ENCODE results near the gene JADE3. TPM values are rescaled to one million over a fixed set of nuclear protein-coding genes. Genes with fewer than 3 reads are reported as not detected.
"Not testable (repeated sequence)": the region's sequence is repeated elsewhere in the genome, so short reads cannot be mapped to it uniquely, and the experiment has no call there.

JADE3 gene
- total and polyA plus RNA-seq, 2 donors (not counting 1 experiment from before 2014, with no cell fraction given), result 5.1 to 5.3 TPM

DNA sequence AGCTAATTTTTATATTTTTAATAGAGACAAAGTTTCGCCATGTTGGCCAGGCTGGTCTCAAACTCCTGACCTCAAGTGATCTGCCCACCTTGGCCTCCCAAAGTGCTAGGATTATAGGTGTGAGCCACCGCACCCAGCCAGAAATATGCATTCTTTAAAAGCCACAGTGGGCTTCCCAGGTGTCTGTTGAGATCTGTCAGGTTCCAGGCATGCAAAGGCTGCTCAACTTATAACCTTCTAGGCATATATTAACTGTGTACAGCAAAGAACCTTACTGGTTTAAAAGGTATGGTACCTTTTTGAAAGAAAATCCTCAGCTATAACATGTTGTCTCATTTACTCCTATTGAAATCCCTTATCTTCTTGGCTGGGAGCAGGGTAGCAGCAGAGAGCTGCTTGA lies 42.5 kb downstream of the JADE3 start:
- Histone ChIP-seq H3K4me2 (ENCODE audit: extremely low read depth, insufficient read depth, low read length) (no peak overlapping the region), H2AFZ (ENCODE audit: low read length) (no peak overlapping the region), H3K4me1 (ENCODE audit: control insufficient read depth, extremely low read depth, insufficient read depth, low read length) (peaks cover 3% of the 10 kb centered on the region), H4K20me1 (ENCODE audit: control insufficient read depth, extremely low read depth, insufficient read depth, low read length) (no peaks in the 10 kb centered on the region), H3K9ac (ENCODE audit: insufficient read depth, low read length) (no peak overlapping the region), H3K4me3 (replicated peaks in 1 of 4; ENCODE audit: control extremely low read depth in 1 of 4, insufficient read depth in 1 of 4, low read depth in 3 of 4, low read length in 4 of 4) (no peak overlapping the region), H3K27ac (ENCODE audit: insufficient read depth, low read length) (no peak overlapping the region), H3K9me3 (ENCODE audit: control insufficient read depth, insufficient read depth, low read depth, low read length) (no peaks in the 10 kb centered on the region), H3K27me3 (ENCODE audit: control insufficient read depth, insufficient read depth, low read length) (no peaks in the 10 kb centered on the region), H3K36me3 (ENCODE audit: control insufficient read depth, insufficient read depth, low read length) (no peaks in the 10 kb centered on the region), H3K79me2 (ENCODE audit: control insufficient read depth, insufficient read depth, low read length) (no peaks in the 10 kb centered on the region)
- no peak for TF ChIP-seq EZH2 (IDR thresholded peaks at IDR 0.05; ENCODE audit: low read length, missing control alignments)
- TF ChIP-seq, protein P1, sequence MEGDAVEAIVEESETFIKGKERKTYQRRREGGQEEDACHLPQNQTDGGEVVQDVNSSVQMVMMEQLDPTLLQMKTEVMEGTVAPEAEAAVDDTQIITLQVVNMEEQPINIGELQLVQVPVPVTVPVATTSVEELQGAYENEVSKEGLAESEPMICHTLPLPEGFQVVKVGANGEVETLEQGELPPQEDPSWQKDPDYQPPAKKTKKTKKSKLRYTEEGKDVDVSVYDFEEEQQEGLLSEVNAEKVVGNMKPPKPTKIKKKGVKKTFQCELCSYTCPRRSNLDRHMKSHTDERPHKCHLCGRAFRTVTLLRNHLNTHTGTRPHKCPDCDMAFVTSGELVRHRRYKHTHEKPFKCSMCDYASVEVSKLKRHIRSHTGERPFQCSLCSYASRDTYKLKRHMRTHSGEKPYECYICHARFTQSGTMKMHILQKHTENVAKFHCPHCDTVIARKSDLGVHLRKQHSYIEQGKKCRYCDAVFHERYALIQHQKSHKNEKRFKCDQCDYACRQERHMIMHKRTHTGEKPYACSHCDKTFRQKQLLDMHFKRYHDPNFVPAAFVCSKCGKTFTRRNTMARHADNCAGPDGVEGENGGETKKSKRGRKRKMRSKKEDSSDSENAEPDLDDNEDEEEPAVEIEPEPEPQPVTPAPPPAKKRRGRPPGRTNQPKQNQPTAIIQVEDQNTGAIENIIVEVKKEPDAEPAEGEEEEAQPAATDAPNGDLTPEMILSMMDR (conservative IDR thresholded peaks at IDR 0.05 in 1 of 2, IDR thresholded peaks at IDR 0.05 in 1 of 2; ENCODE audit: low read depth in 1 of 2, low read length in 2 of 2), result no peak
- no peak for DNase-seq (ENCODE audit: low read depth in 2 of 2)

DNA sequence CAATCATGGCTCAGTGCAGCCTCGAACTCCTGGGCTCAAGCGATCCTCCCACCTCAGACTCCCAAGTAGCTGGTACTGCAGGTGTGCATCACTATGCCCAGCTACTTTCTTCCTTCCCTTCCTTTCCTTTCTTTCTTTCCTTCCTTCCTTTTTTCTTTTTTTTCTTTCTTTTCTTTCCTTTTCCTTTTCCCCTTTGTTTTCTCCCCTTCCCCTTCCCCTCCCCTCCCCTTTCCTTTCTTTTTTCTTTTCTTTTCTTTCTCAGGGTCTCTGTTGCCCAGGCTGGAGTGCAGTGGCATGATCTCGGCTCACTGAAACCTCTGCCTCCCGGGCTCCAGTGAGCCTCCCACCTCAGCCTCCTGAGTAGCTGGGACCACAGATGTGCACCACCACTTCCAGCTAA lies 44.4 kb downstream of the JADE3 start:
- H3K4me3 ChIP-seq (replicated peaks in 1 of 4; ENCODE audit: control extremely low read depth in 1 of 4, insufficient read depth in 1 of 4, low read depth in 3 of 4, low read length in 4 of 4); H3K27me3 ChIP-seq (ENCODE audit: control insufficient read depth, insufficient read depth, low read length); DNase-seq (ENCODE audit: low read depth in 2 of 2); H3K36me3 ChIP-seq (ENCODE audit: control insufficient read depth, insufficient read depth, low read length); H3K4me2 ChIP-seq (ENCODE audit: extremely low read depth, insufficient read depth, low read length); H3K9me3 ChIP-seq (ENCODE audit: control insufficient read depth, insufficient read depth, low read depth, low read length); H3K9ac ChIP-seq (ENCODE audit: insufficient read depth, low read length); H3K4me1 ChIP-seq (ENCODE audit: control insufficient read depth, extremely low read depth, insufficient read depth, low read length); H4K20me1 ChIP-seq (ENCODE audit: control insufficient read depth, extremely low read depth, insufficient read depth, low read length); H2AFZ ChIP-seq (ENCODE audit: low read length); H3K27ac ChIP-seq (ENCODE audit: insufficient read depth, low read length); H3K79me2 ChIP-seq (ENCODE audit: control insufficient read depth, insufficient read depth, low read length): not testable (repeated sequence)

DNA sequence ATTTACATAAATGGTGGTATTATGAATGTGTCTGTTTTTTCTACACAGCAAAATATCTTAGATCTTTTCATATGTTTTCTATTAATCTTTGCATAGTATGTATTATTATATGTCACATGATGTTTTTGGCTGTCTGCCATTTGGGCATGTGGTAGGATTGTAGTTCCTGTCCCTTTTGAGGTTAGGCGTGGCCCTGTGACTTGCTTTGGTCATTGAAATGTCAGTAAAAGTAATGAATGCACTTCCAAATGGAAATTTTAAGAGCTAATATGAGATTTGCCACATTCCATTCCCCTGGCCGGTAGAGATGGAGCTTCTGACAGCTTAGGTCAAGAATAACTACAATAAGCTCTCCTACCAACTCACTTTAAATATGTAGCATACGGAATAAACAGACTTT lies 45.1 kb downstream of the JADE3 start:
- H3K36me3 ChIP-seq (ENCODE audit: control insufficient read depth, insufficient read depth, low read length), result no peaks in the 10 kb centered on the region
- no peak overlapping the region for H2AFZ ChIP-seq (ENCODE audit: low read length)
- no peak for DNase-seq (ENCODE audit: low read depth in 2 of 2)
- TF ChIP-seq EZH2 (IDR thresholded peaks at IDR 0.05; ENCODE audit: low read length, missing control alignments), result no peak
- TF ChIP-seq, protein P1 (conservative IDR thresholded peaks at IDR 0.05 in 1 of 2, IDR thresholded peaks at IDR 0.05 in 1 of 2; ENCODE audit: low read depth in 1 of 2, low read length in 2 of 2), result no peak
- no peaks in the 10 kb centered on the region for H3K79me2 ChIP-seq (ENCODE audit: control insufficient read depth, insufficient read depth, low read length)
- no peak overlapping the region for H3K4me2 ChIP-seq (ENCODE audit: extremely low read depth, insufficient read depth, low read length)
- H3K27ac ChIP-seq (ENCODE audit: insufficient read depth, low read length), result no peak overlapping the region
- no peaks in the 10 kb centered on the region for H3K9me3 ChIP-seq (ENCODE audit: control insufficient read depth, insufficient read depth, low read depth, low read length)
- H3K9ac ChIP-seq (ENCODE audit: insufficient read depth, low read length), result no peak overlapping the region
- peaks cover 3% of the 10 kb centered on the region for H3K4me1 ChIP-seq (ENCODE audit: control insufficient read depth, extremely low read depth, insufficient read depth, low read length)
- no peaks in the 10 kb centered on the region for H3K27me3 ChIP-seq (ENCODE audit: control insufficient read depth, insufficient read depth, low read length)
- no peaks in the 10 kb centered on the region for H4K20me1 ChIP-seq (ENCODE audit: control insufficient read depth, extremely low read depth, insufficient read depth, low read length)
- no peak overlapping the region for H3K4me3 ChIP-seq (replicated peaks in 1 of 4; ENCODE audit: control extremely low read depth in 1 of 4, insufficient read depth in 1 of 4, low read depth in 3 of 4, low read length in 4 of 4)

Measured in fibroblast of lung (primary cell).